Fibroblast of lung (primary cell): ENCODE data around the gene OGDHL. TPM values are rescaled to one million over a fixed set of nuclear protein-coding genes. Genes with fewer than 3 reads are reported as not detected.

Experiments
- DNase-seq, 2 donors: peaks; one replicate each; pipeline versions ENCODE4 v3.0.0 to v3.0.0-alpha.2; 2010; ENCODE audit warnings: low read depth in 2 of 2
- H2AFZ ChIP-seq: 2 replicates; pipeline ENCODE4 v1.5.1; 2012; ENCODE audit warnings: low read length, control low read depth, inconsistent platforms
- H3K27ac ChIP-seq: 2 replicates; pipeline ENCODE4 v1.5.1; 2011; ENCODE audit warnings: low read length, control low read depth; ENCODE audit not compliant: insufficient read depth
- H3K27me3 ChIP-seq: 2 replicates; pipeline ENCODE4 v1.5.1; 2011; ENCODE audit warnings: mild to moderate bottlenecking, low read length; ENCODE audit not compliant: control insufficient read depth, insufficient read depth
- H3K36me3 ChIP-seq: 2 replicates; pipeline ENCODE4 v1.5.1; 2011; ENCODE audit warnings: low read length; ENCODE audit not compliant: control insufficient read depth, insufficient read depth
- H3K4me1 ChIP-seq: 2 replicates; pipeline ENCODE4 v1.5.1; 2011; ENCODE audit warnings: low read length; ENCODE audit not compliant: control insufficient read depth, insufficient read depth; ENCODE audit errors: extremely low read depth
- H3K4me2 ChIP-seq: 2 replicates; pipeline ENCODE4 v1.5.1; 2011; ENCODE audit warnings: low read length, control low read depth; ENCODE audit not compliant: insufficient read depth; ENCODE audit errors: extremely low read depth
- H3K4me3 ChIP-seq, 4 experiments: fragments of 200-600 bp in 1 of 4; sonication (generic) in 1 of 4; replicated peaks in 1 of 4; 2 replicates each; pipeline ENCODE4 v1.5.1; 2011 to 2016; ENCODE audit warnings: low read length in 4 of 4, low read depth in 3 of 4, mild to moderate bottlenecking in 3 of 4, control low read depth in 2 of 4, inconsistent platforms in 1 of 4, mixed read lengths in 1 of 4; ENCODE audit not compliant: insufficient read depth in 1 of 4; ENCODE audit errors: control extremely low read depth in 1 of 4
- H3K79me2 ChIP-seq: 2 replicates; pipeline ENCODE4 v1.5.1; 2012; ENCODE audit warnings: mild to moderate bottlenecking, low read length, inconsistent platforms; ENCODE audit not compliant: control insufficient read depth, insufficient read depth
- H3K9ac ChIP-seq: 2 replicates; pipeline ENCODE4 v1.5.1; 2011; ENCODE audit warnings: mild to moderate bottlenecking, low read length, control low read depth; ENCODE audit not compliant: insufficient read depth
- H3K9me3 ChIP-seq: 2 replicates; pipeline ENCODE4 v1.5.1; 2012; ENCODE audit warnings: low read depth, low read length; ENCODE audit not compliant: control insufficient read depth, insufficient read depth
- H4K20me1 ChIP-seq: 2 replicates; pipeline ENCODE4 v1.5.1; 2011; ENCODE audit warnings: low read length; ENCODE audit not compliant: control insufficient read depth, insufficient read depth; ENCODE audit errors: extremely low read depth
- CTCF ChIP-seq, 2 donors: IDR thresholded peaks in 1 of 2; conservative IDR thresholded peaks in 1 of 2; 1 replicate in 1 of 2; 2 replicates in 1 of 2; pipeline ENCODE4 v1.5.1; 2011 to 2012; ENCODE audit warnings: low read length in 2 of 2, control low read depth in 1 of 2, inconsistent platforms in 1 of 2, low read depth in 1 of 2, mild to moderate bottlenecking in 1 of 2
- EZH2 ChIP-seq: IDR thresholded peaks from 2 replicates; pipeline ENCODE4 v1.5.1; 2012; ENCODE audit warnings: low read length, control low read depth, mild to moderate bottlenecking; ENCODE audit errors: missing control alignments
- polyA plus RNA-seq, 2 donors: library from polyadenylated mRNA; depleted of rRNA in 1 of 2; stranded (reverse) in 1 of 2; unstranded in 1 of 2; fragments of >200 nt; gene quantifications; 2 replicates each; pipeline ENCODE4 v1.2.1, GENCODE V29; 2011 to 2012; ENCODE audit warnings: missing spikeins in 1 of 2
- total RNA-seq: library from RNA; depleted of rRNA; stranded (reverse); fragments of >200 nt; gene quantifications from 2 replicates; pipeline ENCODE4 v1.2.1, GENCODE V29; 2014

The OGDHL gene
- total and polyA plus RNA-seq, 2 donors (not counting 1 experiment from before 2014, with no cell fraction given) = under 0.01 to 0.06 TPM

GRCh38 chr10:49745756-49746155, 16.4 kb downstream of the OGDHL start:
- Histone ChIP-seq H3K4me3 (no peak overlapping the region), H3K4me1 (no peaks in the 10 kb centered on the region), H3K9ac (no peak overlapping the region), H4K20me1 (no peaks in the 10 kb centered on the region), H3K4me2 (no peak overlapping the region), H3K27me3 (no peaks in the 10 kb centered on the region), H3K36me3 (no peaks in the 10 kb centered on the region), H2AFZ (no peak overlapping the region), H3K9me3 (no peaks in the 10 kb centered on the region), H3K27ac (no peak overlapping the region), H3K79me2 (no peaks in the 10 kb centered on the region)
- DNase-seq = no peak
- TF ChIP-seq EZH2 (no peak), CTCF (conservative IDR thresholded peaks at IDR 0.05 in 1 of 2, IDR thresholded peaks at IDR 0.05 in 1 of 2; ENCODE audit: low read depth in 1 of 2, low read length in 2 of 2) (no peak)

- H3K79me2 ChIP-seq = no peaks in the 10 kb centered on the region
- no peak overlapping the region for H2AFZ ChIP-seq
- H3K9ac ChIP-seq = no peak overlapping the region
- no peak overlapping the region for H3K27ac ChIP-seq
- no peaks in the 10 kb centered on the region for H3K27me3 ChIP-seq
- H3K9me3 ChIP-seq = no peaks in the 10 kb centered on the region
- H3K36me3 ChIP-seq = no peaks in the 10 kb centered on the region
- H4K20me1 ChIP-seq = no peaks in the 10 kb centered on the region
- no peak overlapping the region for H3K4me2 ChIP-seq
- DNase-seq = no peak
- H3K4me1 ChIP-seq = no peaks in the 10 kb centered on the region
- no peak overlapping the region for H3K4me3 ChIP-seq
- TF ChIP-seq CTCF (conservative IDR thresholded peaks at IDR 0.05 in 1 of 2, IDR thresholded peaks at IDR 0.05 in 1 of 2; ENCODE audit: low read depth in 1 of 2, low read length in 2 of 2) (no peak), EZH2 (no peak)
Measured at GRCh38 chr10:49744924-49745605, 17.1 kb downstream of the OGDHL start.

GRCh38 chr10:49744091-49744685, 17.9 kb downstream of the OGDHL start:
- no peaks in the 10 kb centered on the region for H3K4me1 ChIP-seq
- H3K27me3 ChIP-seq = no peaks in the 10 kb centered on the region
- no peaks in the 10 kb centered on the region for H4K20me1 ChIP-seq
- no peaks in the 10 kb centered on the region for H3K36me3 ChIP-seq
- H3K4me2 ChIP-seq = no peak overlapping the region
- H3K9me3 ChIP-seq = no peaks in the 10 kb centered on the region
- H3K27ac ChIP-seq = no peak overlapping the region
- H3K9ac ChIP-seq = no peak overlapping the region
- no peak overlapping the region for H2AFZ ChIP-seq
- no peaks in the 10 kb centered on the region for H3K79me2 ChIP-seq
- DNase-seq = no peak
- TF ChIP-seq CTCF (conservative IDR thresholded peaks at IDR 0.05 in 1 of 2, IDR thresholded peaks at IDR 0.05 in 1 of 2; ENCODE audit: low read depth in 1 of 2, low read length in 2 of 2) (no peak), EZH2 (no peak)
- no peak overlapping the region for H3K4me3 ChIP-seq
